Activated T-cell treated with anti-CD3 and anti-CD28 coated beads for 4 hours (primary cell): ENCODE measurements around the gene DZIP1.

Experiments
- DNase-seq: peaks from one replicate; pipeline ENCODE4 v3.0.0-alpha.2; 2020

The DZIP1 gene

DNA sequence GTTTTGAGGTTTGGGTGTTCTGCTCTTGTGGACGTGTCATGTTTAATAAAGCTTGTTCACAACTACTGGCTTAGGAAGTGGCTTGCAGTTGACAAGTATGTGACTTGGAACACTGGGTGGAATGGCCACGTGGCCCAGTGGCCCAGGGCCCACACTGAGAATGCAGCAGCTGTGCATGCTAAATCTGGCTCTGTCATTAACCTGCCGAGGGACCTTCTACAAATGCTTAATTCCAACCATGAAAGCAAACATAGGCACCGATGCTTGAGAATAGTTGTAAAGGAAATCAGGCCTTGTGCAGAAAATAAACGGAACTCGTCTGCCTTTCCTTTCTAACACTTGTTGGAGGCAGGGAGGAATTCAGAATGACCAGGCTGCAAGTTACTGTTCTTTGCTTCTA lies 103.6 kb downstream of the DZIP1 start:
- no peak for DNase-seq

GRCh38 chr13:95536632-95537241 lies 107.8 kb downstream of the DZIP1 start:
- DNase-seq, result no peak

DNA sequence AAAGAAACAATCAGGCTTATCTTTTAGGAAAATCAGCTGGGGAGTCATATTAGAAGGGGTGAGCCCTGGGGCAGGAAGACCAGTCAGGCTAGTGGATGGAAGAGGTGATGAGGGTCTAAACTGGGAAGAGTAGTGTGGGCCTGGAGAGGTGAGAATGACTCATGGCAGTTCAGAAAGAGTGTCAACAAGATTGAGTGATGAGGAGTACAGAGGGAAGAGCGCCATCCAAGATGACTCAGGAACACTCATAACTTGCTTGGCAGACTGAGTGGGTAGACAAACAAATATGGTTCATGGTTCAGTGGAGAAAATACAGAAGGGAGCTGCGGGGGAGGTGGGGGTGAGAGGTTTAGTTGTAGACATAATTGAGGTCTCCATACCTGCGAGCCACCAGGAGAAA lies 109.3 kb downstream of the DZIP1 start:
- DNase-seq, result no peak

- DNase-seq, result no peak
Observed at GRCh38 chr13:95533545-95534160, 110.9 kb downstream of the DZIP1 start.

DNA sequence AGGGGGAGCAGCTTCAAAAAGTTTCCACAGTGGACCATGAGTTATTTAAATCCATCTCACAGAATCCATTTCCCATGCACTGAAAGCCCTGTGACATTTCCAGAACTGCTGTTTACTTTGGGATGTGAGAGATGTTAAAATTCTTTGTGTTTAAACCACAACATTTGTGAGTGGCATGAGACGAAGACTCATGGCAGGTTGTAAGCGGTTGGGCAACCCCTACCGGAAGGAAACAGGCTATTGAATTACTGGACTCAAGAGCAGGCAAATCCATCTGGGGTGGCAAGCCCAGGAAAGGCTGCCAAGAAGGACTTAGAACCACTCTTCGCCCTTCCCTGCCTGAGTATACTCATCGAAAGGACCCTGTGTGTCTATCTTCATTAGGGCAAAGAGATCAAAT lies 114.3 kb downstream of the DZIP1 start:
- no peak for DNase-seq
